ENCODE measurements around the gene WASF2. TPM values are rescaled to one million over a fixed set of nuclear protein-coding genes. Genes with fewer than 3 reads are reported as not detected.
A peak's percentile ranks its signal among the peaks of the same experiment; 100 is the strongest.

WASF2 gene
- total and polyA plus RNA-seq, 2 of the 13 experiments (the other 11 are each of a cell fraction or from before 2014, with no cell fraction given) = 10.4 to 27.7 TPM

GRCh38 chr1:27519331-27520258 lies 29.6 kb upstream of the WASF2 start (continued):
- TF ChIP-seq, protein P1, sequence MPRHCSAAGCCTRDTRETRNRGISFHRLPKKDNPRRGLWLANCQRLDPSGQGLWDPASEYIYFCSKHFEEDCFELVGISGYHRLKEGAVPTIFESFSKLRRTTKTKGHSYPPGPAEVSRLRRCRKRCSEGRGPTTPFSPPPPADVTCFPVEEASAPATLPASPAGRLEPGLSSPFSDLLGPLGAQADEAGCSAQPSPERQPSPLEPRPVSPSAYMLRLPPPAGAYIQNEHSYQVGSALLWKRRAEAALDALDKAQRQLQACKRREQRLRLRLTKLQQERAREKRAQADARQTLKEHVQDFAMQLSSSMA (CRISPR knock-in tag; IDR thresholded peaks at IDR 0.05) = no peak
- TF ChIP-seq RORA (CRISPR knock-in tag; IDR thresholded peaks at IDR 0.05) (no peak), MED13 (CRISPR knock-in tag; IDR thresholded peaks at IDR 0.05) (no peak), PAXIP1 (CRISPR knock-in tag; conservative IDR thresholded peaks at IDR 0.05) (0 out of 2 replicates have a peak, but pooled peaks have one; percentile 15), SMAD9 (CRISPR knock-in tag; IDR thresholded peaks at IDR 0.05) (no peak), PCBP1 (IDR thresholded peaks at IDR 0.05; ENCODE audit: borderline replicate concordance, low read depth, low read length) (no peak), NR2F1 (CRISPR knock-in tag; IDR thresholded peaks at IDR 0.05) (peak in 1 of 2 experiments; percentile 54; a peak in 1 of 4 replicates), KAT8 (CRISPR knock-in tag; IDR thresholded peaks at IDR 0.05) (peak; percentile 41; the same call in 1 of the 2 replicates), KLF15 (CRISPR knock-in tag; IDR thresholded peaks at IDR 0.05; ENCODE audit: borderline replicate concordance) (no peak), HNRNPL (IDR thresholded peaks at IDR 0.05; ENCODE audit: low read depth, low read length) (peak; percentile 99), RBFOX2 (IDR thresholded peaks at IDR 0.05; ENCODE audit: low read depth, low read length) (0 out of 2 replicates have a peak, but pooled peaks have one; percentile 38), ELF3 (CRISPR knock-in tag; IDR thresholded peaks at IDR 0.05) (no peak), SAFB2 (CRISPR knock-in tag; IDR thresholded peaks at IDR 0.05; ENCODE audit: borderline replicate concordance, low read depth) (no peak), HNF4A (CRISPR knock-in tag; IDR thresholded peaks at IDR 0.05) (peak; percentile 38; the same call in 1 of the 2 replicates)
- TF ChIP-seq, protein P2, sequence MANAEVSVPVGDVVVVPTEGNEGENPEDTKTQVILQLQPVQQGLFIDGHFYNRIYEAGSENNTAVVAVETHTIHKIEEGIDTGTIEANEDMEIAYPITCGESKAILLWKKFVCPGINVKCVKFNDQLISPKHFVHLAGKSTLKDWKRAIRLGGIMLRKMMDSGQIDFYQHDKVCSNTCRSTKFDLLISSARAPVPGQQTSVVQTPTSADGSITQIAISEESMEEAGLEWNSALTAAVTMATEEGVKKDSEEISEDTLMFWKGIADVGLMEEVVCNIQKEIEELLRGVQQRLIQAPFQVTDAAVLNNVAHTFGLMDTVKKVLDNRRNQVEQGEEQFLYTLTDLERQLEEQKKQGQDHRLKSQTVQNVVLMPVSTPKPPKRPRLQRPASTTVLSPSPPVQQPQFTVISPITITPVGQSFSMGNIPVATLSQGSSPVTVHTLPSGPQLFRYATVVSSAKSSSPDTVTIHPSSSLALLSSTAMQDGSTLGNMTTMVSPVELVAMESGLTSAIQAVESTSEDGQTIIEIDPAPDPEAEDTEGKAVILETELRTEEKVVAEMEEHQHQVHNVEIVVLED (CRISPR knock-in tag; IDR thresholded peaks at IDR 0.05; ENCODE audit: borderline replicate concordance) = no peak
- TF ChIP-seq, protein P3, sequence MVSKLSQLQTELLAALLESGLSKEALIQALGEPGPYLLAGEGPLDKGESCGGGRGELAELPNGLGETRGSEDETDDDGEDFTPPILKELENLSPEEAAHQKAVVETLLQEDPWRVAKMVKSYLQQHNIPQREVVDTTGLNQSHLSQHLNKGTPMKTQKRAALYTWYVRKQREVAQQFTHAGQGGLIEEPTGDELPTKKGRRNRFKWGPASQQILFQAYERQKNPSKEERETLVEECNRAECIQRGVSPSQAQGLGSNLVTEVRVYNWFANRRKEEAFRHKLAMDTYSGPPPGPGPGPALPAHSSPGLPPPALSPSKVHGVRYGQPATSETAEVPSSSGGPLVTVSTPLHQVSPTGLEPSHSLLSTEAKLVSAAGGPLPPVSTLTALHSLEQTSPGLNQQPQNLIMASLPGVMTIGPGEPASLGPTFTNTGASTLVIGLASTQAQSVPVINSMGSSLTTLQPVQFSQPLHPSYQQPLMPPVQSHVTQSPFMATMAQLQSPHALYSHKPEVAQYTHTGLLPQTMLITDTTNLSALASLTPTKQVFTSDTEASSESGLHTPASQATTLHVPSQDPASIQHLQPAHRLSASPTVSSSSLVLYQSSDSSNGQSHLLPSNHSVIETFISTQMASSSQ (IDR thresholded peaks at IDR 0.05; ENCODE audit: low read depth) = no peak
- TF ChIP-seq, protein P3 (CRISPR knock-in tag; IDR thresholded peaks at IDR 0.05; ENCODE audit: borderline replicate concordance) = peak; percentile 28; the same call in 1 of the 2 replicates
